ENCODE results near the gene TRPM4.
A peak's percentile ranks its signal among the peaks of the same experiment; 100 is the strongest.

TRPM4 gene

DNA sequence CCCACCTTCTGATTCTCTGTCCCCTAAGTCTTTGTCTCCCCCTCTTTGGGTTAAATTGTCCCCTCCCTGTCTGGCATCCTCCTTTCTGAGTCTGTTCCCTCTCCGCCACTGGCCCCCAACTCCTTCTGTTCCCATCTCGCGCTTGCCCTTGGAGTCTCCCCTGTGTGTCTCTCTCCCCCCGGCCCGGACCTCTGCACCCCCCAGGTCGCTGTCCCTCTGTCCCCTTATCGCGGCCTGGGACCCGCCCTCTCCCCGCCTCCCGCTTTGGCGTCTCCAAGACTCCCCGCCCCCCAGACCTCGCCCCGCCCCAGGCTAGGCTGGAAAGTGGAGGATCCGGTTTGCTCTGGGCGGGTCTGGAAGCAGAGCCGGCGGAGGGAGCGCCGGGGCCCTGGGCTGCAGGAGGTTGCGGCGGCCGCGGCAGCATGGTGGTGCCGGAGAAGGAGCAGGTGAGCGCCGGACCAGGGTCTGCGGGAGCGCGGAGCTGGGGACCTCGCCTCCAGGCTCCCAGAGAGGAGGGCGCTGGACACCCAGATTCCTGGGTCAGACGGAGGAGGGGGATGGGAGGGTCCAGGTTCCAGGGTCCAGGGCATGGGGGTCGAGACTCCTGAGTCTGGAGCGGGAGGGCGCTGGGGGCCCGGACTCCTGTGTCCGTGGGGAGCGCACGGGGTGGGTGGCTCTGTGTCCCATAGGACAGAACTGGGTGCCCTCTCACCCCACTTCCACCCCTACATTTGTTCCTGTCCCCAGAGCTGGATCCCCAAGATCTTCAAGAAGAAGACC, at the start of gene TRPM4:
Gene TRPM4, plus strand, starts transcription at position 348 of the 780 bp plus-strand sequence. Its CDS starts 75 bp downstream, at position 423.
- H3K27ac ChIP-seq, result peak within 1 kb of the TSS; percentile 91
- TF ChIP-seq, protein P1, sequence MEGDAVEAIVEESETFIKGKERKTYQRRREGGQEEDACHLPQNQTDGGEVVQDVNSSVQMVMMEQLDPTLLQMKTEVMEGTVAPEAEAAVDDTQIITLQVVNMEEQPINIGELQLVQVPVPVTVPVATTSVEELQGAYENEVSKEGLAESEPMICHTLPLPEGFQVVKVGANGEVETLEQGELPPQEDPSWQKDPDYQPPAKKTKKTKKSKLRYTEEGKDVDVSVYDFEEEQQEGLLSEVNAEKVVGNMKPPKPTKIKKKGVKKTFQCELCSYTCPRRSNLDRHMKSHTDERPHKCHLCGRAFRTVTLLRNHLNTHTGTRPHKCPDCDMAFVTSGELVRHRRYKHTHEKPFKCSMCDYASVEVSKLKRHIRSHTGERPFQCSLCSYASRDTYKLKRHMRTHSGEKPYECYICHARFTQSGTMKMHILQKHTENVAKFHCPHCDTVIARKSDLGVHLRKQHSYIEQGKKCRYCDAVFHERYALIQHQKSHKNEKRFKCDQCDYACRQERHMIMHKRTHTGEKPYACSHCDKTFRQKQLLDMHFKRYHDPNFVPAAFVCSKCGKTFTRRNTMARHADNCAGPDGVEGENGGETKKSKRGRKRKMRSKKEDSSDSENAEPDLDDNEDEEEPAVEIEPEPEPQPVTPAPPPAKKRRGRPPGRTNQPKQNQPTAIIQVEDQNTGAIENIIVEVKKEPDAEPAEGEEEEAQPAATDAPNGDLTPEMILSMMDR (conservative IDR thresholded peaks at IDR 0.05), result no peak

DNA sequence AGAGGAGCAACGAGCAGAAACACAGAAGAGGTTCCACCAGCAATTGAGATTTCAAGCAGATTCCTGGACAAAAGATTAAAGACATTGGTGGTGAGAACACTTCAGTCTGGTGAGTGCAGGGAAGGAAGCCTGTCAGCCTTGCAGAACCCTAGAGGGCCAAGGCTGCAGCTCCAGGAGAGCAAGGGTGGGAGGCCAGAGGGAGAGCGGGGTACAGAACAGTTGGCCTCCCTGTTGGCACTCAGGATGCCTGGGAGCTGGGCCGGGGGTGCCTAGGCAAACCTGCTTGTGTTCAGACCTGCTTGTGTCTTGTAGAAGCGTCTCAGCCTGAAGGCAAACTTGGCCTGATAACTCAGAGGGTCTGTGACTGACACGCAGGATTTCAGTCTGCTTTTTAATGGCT, 48.5 kb upstream of the TRPM4 start:
- TF ChIP-seq, protein P1 (conservative IDR thresholded peaks at IDR 0.05), result no peak

DNA sequence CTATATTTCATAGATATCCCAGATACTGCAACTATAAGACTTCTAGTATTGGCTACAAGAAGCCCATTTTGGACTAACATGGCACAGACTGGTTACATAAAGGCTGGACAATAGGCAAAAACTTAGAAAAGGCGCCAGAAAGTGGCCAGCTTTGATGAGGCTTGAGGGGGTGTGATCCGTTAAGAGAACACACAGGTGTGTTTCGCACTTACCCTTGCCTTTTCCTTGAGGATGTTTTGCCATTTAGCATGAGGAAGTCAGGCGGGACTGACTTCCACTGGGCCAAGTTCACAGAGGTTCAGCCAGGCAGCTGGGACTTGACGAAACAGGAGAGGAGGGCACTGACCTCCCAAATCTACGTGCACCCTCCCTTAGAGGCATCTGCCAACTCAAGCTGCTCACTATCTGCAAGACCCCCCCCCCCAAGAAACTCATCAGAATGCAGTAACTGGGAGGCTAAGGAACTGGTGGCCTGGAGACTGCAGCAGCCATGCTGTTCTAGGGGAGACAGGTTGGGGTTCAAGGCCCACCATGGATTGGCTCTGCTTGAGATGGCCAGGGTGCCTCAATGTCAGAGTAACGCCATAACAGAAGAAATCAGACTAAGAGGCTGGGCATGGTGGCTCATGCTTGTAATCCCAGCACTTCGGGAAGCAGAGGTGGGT, 47.9 kb upstream of the TRPM4 start:
- TF ChIP-seq, protein P1 (conservative IDR thresholded peaks at IDR 0.05), result no peak
- H3K27ac ChIP-seq, result no peak overlapping the region; the same call in 1 of the 2 replicates

More for the DNA sequence above, 48.5 kb upstream of the TRPM4 start:
- no peak overlapping the region for H3K27ac ChIP-seq

GRCh38 chr19:49110567-49110966, 47.0 kb upstream of the TRPM4 start:
- H3K27ac ChIP-seq, result peak overlapping the region; percentile 20; the same call in 1 of the 2 replicates
- TF ChIP-seq, protein P1 (conservative IDR thresholded peaks at IDR 0.05), result no peak

DNA sequence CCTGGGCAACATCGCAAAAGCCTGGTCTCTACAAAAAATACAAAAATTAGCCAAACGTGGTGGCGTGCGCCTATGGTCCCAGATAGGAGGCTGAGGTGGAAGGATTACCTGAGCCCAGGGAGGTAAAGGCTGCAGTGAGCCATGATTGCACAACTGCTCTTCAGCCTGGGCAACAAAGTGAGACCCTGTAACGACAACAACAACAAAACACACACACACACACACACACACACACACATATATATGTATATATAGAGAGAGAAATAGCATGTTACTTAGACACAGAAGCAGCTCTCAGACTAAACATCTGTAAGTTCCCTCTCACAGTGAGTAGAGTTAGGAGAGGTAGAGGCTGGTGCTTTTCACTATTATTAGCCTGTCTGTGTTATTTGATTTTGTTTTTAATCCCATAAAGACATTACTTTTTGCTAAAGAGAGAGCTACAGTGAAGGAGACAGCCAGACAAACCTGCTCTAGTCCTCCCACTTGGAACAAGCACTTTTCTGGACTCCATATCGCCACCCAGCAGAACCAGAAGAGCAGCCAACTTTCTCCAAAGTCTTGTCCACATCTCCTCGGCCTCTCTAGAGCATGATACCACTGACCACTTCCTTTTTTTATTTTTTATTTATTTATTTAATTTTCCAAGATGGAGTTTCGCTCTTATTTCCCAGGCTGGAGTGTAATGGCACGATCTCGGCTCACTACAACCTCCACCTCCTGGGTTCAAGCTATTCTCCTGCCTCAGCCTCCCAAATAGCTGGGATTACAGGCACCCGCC, 46.2 kb upstream of the TRPM4 start:
- TF ChIP-seq, protein P1 (conservative IDR thresholded peaks at IDR 0.05), result no peak
- no peak overlapping the region for H3K27ac ChIP-seq

DNA sequence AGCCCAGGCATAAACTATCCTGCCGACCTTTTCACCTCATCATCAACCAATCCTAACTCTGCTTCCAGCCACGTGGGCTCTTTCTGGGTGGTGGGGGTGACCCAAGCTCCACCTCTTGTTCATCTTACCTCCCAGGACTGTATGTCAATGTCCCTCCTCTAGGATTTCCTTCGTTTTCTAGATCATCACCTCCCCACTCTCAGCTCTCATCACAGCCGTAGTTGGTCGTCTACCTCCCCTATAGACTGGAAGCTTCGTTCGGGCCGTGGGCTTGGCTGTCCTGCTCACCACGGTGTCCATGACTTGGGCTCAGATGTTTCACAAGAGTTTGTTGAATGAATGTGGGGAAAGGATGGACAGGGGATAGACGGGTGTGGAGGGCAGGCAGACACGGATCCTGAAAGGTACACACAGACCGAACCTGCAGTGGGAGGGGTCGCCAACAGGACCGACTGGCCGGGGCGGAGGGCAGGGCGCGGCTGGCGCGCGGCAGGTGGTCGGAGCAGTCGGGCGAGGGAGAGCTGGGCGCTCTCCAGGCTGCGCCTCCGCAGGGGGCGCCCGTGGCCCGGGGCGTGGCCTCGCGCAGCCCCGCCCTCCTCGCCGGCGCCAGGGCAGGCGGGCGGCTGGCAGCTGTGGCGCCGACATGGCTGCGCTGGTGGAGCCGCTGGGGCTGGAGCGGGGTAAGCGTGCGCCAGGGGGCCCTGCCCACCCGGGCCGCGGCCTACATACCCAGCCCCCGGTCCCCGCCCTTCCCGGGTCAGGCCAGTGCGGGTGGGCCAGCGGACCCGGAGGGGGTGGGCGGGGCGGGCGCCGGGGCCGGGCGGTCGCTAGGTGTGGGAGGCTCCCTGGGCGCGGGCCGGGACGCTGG, 43.6 kb upstream of the TRPM4 start, which contains the start of gene LIN7B:
Gene LIN7B, plus strand, starts transcription at position 609 of the 868 bp plus-strand sequence. Its CDS starts 35 bp downstream, at position 644.
- TF ChIP-seq, protein P1 (conservative IDR thresholded peaks at IDR 0.05), result peak; percentile 83
- H3K27ac ChIP-seq, result peak within 1 kb of the TSS; percentile 76

Data from VCaP (cell line).